Fibroblast of pulmonary artery (primary cell): Measurements from ENCODE around the gene AGAP1.

Experiments
- DNase-seq: peaks from one replicate; pipeline ENCODE4 v3.0.0-alpha.2; 2010; ENCODE audit warnings: low read depth
- H3K4me3 ChIP-seq: replicated peaks from 2 replicates; pipeline ENCODE4 v1.5.1; 2011; ENCODE audit warnings: low read depth, mild to moderate bottlenecking, control low read depth, low read length, moderate library complexity
- TF ChIP-seq, protein P1 (sequence below): IDR thresholded peaks from 2 replicates; pipeline ENCODE4 v1.5.1; 2011; ENCODE audit warnings: mild to moderate bottlenecking, control low read depth, low read length, inconsistent platforms; ENCODE audit errors: missing control alignments

AGAP1 gene

GRCh38 chr2:235727174-235727573, 233.3 kb downstream of the AGAP1 start:
- no peak for DNase-seq
- TF ChIP-seq, protein P1, sequence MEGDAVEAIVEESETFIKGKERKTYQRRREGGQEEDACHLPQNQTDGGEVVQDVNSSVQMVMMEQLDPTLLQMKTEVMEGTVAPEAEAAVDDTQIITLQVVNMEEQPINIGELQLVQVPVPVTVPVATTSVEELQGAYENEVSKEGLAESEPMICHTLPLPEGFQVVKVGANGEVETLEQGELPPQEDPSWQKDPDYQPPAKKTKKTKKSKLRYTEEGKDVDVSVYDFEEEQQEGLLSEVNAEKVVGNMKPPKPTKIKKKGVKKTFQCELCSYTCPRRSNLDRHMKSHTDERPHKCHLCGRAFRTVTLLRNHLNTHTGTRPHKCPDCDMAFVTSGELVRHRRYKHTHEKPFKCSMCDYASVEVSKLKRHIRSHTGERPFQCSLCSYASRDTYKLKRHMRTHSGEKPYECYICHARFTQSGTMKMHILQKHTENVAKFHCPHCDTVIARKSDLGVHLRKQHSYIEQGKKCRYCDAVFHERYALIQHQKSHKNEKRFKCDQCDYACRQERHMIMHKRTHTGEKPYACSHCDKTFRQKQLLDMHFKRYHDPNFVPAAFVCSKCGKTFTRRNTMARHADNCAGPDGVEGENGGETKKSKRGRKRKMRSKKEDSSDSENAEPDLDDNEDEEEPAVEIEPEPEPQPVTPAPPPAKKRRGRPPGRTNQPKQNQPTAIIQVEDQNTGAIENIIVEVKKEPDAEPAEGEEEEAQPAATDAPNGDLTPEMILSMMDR, result no peak

GRCh38 chr2:235727891-235728799, 234.3 kb downstream of the AGAP1 start:
- TF ChIP-seq, protein P1, result no peak
- DNase-seq, result no peak
- H3K4me3 ChIP-seq, result no peak overlapping the region

More at GRCh38 chr2:235727174-235727573, 233.3 kb downstream of the AGAP1 start:
- no peak overlapping the region for H3K4me3 ChIP-seq

GRCh38 chr2:235728800-235729556, 235.1 kb downstream of the AGAP1 start:
- DNase-seq, result no peak
- H3K4me3 ChIP-seq, result no peak overlapping the region
- TF ChIP-seq, protein P1, result no peak

DNA sequence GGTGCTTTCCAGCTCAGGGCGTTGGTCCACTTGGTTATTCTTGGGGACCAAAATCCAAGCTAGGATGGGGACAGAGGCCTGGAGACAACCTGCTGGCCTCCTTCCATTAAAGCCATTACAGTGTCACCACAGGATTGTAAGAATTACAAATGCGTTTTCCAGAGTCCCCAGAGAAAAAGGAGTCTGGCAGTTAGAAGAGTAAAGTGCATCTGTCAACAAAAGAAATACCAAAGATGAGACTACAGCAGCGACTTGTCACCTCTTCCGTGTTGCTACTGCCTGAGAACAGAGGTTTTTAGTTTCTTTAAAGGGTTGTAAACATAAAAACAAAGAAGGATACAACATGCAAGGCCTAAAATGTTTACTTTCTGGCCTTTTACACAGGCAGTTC, 235.7 kb downstream of the AGAP1 start:
- H3K4me3 ChIP-seq, result no peak overlapping the region
- no peak for DNase-seq
- TF ChIP-seq, protein P1, result no peak

DNA sequence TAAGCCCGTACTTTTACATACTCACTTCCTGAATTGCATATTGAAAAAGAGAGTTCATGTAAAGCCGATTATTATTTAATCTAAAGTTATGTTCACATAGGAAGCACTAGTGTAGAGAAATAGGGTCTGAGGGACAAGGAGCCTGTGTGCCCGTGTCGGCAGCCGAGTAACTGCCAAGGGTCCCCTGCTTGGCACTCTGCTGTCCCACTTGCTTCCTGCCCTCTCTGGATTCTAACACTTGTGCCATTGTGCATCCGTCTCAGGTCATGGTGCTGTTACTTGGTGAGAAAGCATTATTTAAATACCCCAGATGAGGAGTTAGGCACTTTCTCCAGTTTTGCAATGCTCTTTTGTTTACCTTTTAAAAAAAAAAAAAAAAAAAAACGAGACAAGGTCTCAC, 236.3 kb downstream of the AGAP1 start:
- DNase-seq, result no peak
- no peak overlapping the region for H3K4me3 ChIP-seq
- TF ChIP-seq, protein P1, result no peak

DNA sequence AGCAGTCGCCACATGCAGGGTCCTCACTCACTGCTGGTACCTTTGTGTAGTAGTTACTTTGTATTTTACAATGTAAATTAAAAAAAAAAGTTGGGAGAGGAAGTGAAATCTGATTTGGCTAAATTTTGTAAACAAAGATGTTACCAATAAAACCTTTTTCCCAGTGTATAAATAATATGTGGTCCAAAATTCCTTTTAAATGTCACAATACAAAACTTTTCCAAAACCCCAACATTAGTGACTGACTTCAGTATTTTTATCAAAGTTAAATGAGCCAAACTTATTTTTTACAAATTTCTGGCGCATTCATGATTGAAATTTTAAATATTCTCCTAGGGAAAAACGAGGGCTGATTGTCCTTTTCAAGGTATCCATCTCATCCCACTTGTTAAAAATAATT, 239.9 kb downstream of the AGAP1 start:
- TF ChIP-seq, protein P1, result no peak
- DNase-seq, result no peak
- no peak overlapping the region for H3K4me3 ChIP-seq
